Keratinocyte (primary cell): ENCODE data around the gene CHN2. TPM values are rescaled to one million over a fixed set of nuclear protein-coding genes. Genes with fewer than 3 reads are reported as not detected.

Source experiments
- DNase-seq: peaks from one replicate; pipeline ENCODE4 v3.0.0-alpha.2; 2011; ENCODE audit warnings: low read depth, missing footprints, low spot score
- FAIRE-seq: peaks from 2 replicates; lab custom pipeline; 2011; peaks lifted over from hg19 to GRCh38; lab: Jason Lieb, UNC
- H2AFZ ChIP-seq: 2 replicates; pipeline ENCODE4 v1.6.0; 2012; ENCODE audit warnings: low read length, control low read depth, inconsistent platforms; ENCODE audit not compliant: control insufficient read depth
- H3K27ac ChIP-seq: 2 replicates; pipeline ENCODE4 v1.5.1; 2011; ENCODE audit warnings: low read length; ENCODE audit not compliant: control insufficient read depth, insufficient read depth
- H3K27me3 ChIP-seq: 3 replicates; pipeline ENCODE4 v1.6.0; 2011; ENCODE audit warnings: low read length; ENCODE audit not compliant: control insufficient read depth, insufficient read depth; ENCODE audit errors: extremely low read depth
- H3K36me3 ChIP-seq, 2 experiments: 2 replicates in 1 of 2; 3 replicates in 1 of 2; pipeline ENCODE4 v1.5.1; 2011; ENCODE audit warnings: low read length in 2 of 2, mild to moderate bottlenecking in 1 of 2; ENCODE audit not compliant: control insufficient read depth in 2 of 2, insufficient read depth in 2 of 2; ENCODE audit errors: extremely low read depth in 1 of 2
- H3K4me1 ChIP-seq: 3 replicates; pipeline ENCODE4 v1.5.1; 2011; ENCODE audit warnings: low read length; ENCODE audit not compliant: control insufficient read depth, insufficient read depth; ENCODE audit errors: extremely low read depth
- H3K4me2 ChIP-seq: 3 replicates; pipeline ENCODE4 v1.6.0; 2011; ENCODE audit warnings: low read depth, low read length; ENCODE audit not compliant: control insufficient read depth, insufficient read depth; ENCODE audit errors: extremely low read depth
- H3K4me3 ChIP-seq, 3 experiments: fragments of 200-600 bp in 1 of 3; sonication (generic) in 1 of 3; 2 replicates in 2 of 3; 3 replicates in 1 of 3; pipeline ENCODE4 v1.5.1; 2011 to 2016; ENCODE audit warnings: low read length in 3 of 3, mild to moderate bottlenecking in 3 of 3, control low read depth in 2 of 3, inconsistent platforms in 1 of 3, low read depth in 1 of 3, mixed read lengths in 1 of 3, mixed run types in 1 of 3, moderate library complexity in 1 of 3; ENCODE audit not compliant: control insufficient read depth in 2 of 3, insufficient read depth in 2 of 3; ENCODE audit errors: extremely low read depth in 1 of 3
- H3K79me2 ChIP-seq: 2 replicates; pipeline ENCODE4 v1.6.0; 2012; ENCODE audit warnings: low read length; ENCODE audit not compliant: control insufficient read depth, insufficient read depth
- H3K9ac ChIP-seq: 3 replicates; pipeline ENCODE4 v1.6.0; 2011; ENCODE audit warnings: low read length; ENCODE audit not compliant: control insufficient read depth, insufficient read depth; ENCODE audit errors: extremely low read depth
- H3K9me1 ChIP-seq: 3 replicates; pipeline ENCODE4 v1.6.0; 2011; ENCODE audit warnings: low read length; ENCODE audit not compliant: control insufficient read depth, insufficient read depth; ENCODE audit errors: extremely low read depth
- H3K9me3 ChIP-seq: 2 replicates; pipeline ENCODE4 v1.5.1; 2012; ENCODE audit warnings: low read depth, low read length; ENCODE audit not compliant: control insufficient read depth
- H4K20me1 ChIP-seq: 3 replicates; pipeline ENCODE4 v1.6.0; 2011; ENCODE audit warnings: low read length; ENCODE audit not compliant: control insufficient read depth, insufficient read depth; ENCODE audit errors: extremely low read depth
- EZH2 ChIP-seq: IDR thresholded peaks from one replicate; pipeline ENCODE4 v1.6.1; 2012; ENCODE audit warnings: inconsistent platforms, mild to moderate bottlenecking, low read length, moderate library complexity
- dilution Hi-C: fragments of 300-500 bp; cut with MboI; formaldehyde crosslinking; loops from one replicate; pipeline ENCODE4 v1.7.0; 2020; ENCODE audit warnings: low sequenced_read_pairs; ENCODE audit not compliant: extremely low pct_ligation_motif_present
- polyA plus RNA-seq, 5 experiments: library from polyadenylated mRNA; depleted of rRNA in 3 of 5; stranded (reverse) in 3 of 5; stranded (forward) in 1 of 5; unstranded in 1 of 5; fragments of >200 nt; gene quantifications; 1 replicate in 1 of 5; 2 replicates in 3 of 5; 3 replicates in 1 of 5; pipeline versions ENCODE4 v1.2.1 to v1.2.3, GENCODE V29; 2011 to 2012; ENCODE audit warnings: missing spikeins in 2 of 5, low read depth in 1 of 5, low replicate concordance in 1 of 5
- TF ChIP-seq, protein P1 (sequence below), 3 experiments: IDR thresholded peaks in 1 of 3; conservative IDR thresholded peaks in 1 of 3; optimal IDR thresholded peaks in 1 of 3; 2 replicates in 2 of 3; 3 replicates in 1 of 3; pipeline versions ENCODE3 to v1.5.1; 2011; ENCODE audit warnings: low read length in 3 of 3, mild to moderate bottlenecking in 3 of 3, moderate library complexity in 2 of 3, control low read depth in 1 of 3, inconsistent platforms in 1 of 3; ENCODE audit not compliant: insufficient read depth in 2 of 3; ENCODE audit errors: extremely low read depth in 1 of 3

The CHN2 gene
- polyA plus RNA-seq, 1 donor (not counting 4 experiments of a cell fraction or from before 2014, with no cell fraction given) = 1.8 TPM

DNA sequence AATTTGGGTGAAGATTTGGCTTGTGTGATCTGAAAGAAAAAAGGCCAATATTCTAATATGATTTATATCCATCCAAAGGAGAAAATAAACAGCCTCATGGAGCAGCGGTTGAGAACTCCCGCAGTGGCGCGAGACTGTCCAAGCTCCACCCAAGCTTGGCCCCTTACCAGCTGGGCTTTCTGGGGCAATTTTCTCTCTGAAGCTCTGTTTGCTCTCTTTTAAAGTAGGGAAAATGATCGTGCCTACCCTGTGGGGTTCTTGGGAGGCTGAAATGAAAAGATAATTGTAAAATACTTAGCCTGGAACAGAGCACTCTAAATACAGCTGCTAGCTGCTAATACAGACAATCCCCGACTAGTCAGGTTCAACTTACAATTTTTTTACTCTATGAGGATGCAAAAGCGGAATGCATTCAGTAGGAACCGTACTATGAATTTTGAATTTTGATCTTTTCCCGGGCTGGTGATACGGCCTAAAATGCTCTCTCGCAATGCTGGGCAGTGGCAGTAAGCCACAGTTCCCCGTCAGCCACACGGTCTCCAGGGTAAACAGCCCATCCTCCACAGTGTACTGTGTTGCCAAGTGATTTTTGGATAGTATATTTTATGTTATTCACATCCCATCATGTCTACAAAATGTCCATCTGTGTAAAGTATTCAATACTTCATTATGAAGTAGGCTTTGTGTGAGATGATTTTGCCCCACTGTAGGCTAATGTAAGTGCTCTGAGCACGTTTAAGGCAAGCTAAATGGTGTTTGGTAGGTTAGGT lies 137.7 kb downstream of the CHN2 start:
- H3K9me3 ChIP-seq = no peaks in the 10 kb centered on the region
- dilution Hi-C loops = no loop called here
- no peak overlapping the region for H2AFZ ChIP-seq
- TF ChIP-seq EZH2 = no peak
- TF ChIP-seq, protein P1, sequence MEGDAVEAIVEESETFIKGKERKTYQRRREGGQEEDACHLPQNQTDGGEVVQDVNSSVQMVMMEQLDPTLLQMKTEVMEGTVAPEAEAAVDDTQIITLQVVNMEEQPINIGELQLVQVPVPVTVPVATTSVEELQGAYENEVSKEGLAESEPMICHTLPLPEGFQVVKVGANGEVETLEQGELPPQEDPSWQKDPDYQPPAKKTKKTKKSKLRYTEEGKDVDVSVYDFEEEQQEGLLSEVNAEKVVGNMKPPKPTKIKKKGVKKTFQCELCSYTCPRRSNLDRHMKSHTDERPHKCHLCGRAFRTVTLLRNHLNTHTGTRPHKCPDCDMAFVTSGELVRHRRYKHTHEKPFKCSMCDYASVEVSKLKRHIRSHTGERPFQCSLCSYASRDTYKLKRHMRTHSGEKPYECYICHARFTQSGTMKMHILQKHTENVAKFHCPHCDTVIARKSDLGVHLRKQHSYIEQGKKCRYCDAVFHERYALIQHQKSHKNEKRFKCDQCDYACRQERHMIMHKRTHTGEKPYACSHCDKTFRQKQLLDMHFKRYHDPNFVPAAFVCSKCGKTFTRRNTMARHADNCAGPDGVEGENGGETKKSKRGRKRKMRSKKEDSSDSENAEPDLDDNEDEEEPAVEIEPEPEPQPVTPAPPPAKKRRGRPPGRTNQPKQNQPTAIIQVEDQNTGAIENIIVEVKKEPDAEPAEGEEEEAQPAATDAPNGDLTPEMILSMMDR (optimal IDR thresholded peaks at IDR 0.05 in 1 of 3, IDR thresholded peaks at IDR 0.05 in 1 of 3, conservative IDR thresholded peaks at IDR 0.05 in 1 of 3; ENCODE audit: extremely low read depth in 1 of 3, insufficient read depth in 2 of 3, low read length in 3 of 3) = no peak
- H3K36me3 ChIP-seq = no peaks in the 10 kb centered on the region
- no peaks in the 10 kb centered on the region for H3K79me2 ChIP-seq
- no peak overlapping the region for H3K4me2 ChIP-seq
- no peak overlapping the region for H3K4me3 ChIP-seq
- H3K27me3 ChIP-seq = no peaks in the 10 kb centered on the region
- no peaks in the 10 kb centered on the region for H3K9me1 ChIP-seq
- H4K20me1 ChIP-seq = no peaks in the 10 kb centered on the region
- peaks cover 8% of the 10 kb centered on the region for H3K4me1 ChIP-seq
- H3K27ac ChIP-seq = no peak overlapping the region
- DNase-seq = no peak
- FAIRE-seq = no peak
- H3K9ac ChIP-seq = no peak overlapping the region

DNA sequence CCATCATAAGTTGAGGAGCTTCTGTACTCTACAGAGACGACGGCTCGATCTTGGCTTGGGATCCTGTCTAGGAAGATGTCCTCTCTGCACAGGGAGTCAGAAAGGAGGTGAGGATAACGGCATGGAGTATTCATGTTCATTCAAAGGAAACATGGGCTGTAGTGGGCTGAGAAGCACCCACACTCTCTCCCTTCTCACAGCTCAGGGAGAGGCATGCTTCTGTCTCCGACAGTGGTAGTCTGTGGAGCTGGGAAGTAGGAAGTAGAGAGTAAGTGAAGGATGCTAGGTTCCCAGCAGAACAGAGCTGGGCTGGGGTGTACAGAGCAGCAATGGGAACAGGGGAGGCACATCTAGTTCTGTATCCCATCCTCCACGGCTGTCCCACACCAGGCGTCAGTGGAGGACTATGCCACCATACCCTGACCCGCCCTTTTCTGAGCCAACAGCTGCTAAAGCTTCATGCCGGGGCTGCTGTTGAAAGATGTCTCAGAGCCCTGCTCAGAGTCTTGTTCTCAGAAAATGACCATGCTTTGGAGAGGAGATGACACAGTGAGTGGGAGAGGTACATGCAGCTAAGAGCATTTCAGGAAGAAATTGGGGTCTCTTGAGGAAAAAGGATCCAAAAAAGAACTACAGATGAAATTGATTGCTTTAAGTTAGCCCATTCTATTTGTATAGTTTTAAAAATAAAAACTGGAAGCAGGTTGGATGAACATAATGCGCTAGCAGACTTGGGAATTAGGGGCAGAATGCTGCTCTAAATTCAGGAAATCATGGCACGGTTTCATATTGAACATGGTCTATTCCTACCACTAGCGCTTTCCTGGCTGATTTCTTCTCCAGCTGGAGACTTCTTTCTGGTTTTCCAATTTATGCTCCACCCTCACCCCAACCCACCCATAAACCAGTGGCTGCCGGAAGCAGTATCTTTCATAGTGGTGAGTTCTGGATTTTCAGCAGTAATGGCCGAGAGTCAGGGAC lies 138.6 kb downstream of the CHN2 start:
- Histone ChIP-seq H2AFZ (no peak overlapping the region), H3K4me3 (no peak overlapping the region), H4K20me1 (no peaks in the 10 kb centered on the region), H3K79me2 (no peaks in the 10 kb centered on the region), H3K27ac (no peak overlapping the region), H3K27me3 (no peaks in the 10 kb centered on the region), H3K9ac (no peak overlapping the region), H3K4me1 (peaks cover 8% of the 10 kb centered on the region), H3K9me1 (no peaks in the 10 kb centered on the region), H3K4me2 (no peak overlapping the region), H3K36me3 (no peaks in the 10 kb centered on the region), H3K9me3 (no peaks in the 10 kb centered on the region)
- DNase-seq (no peak), FAIRE-seq (no peak)
- dilution Hi-C loops = no loop called here
- TF ChIP-seq EZH2 = no peak
- TF ChIP-seq, protein P1 (optimal IDR thresholded peaks at IDR 0.05 in 1 of 3, IDR thresholded peaks at IDR 0.05 in 1 of 3, conservative IDR thresholded peaks at IDR 0.05 in 1 of 3; ENCODE audit: extremely low read depth in 1 of 3, insufficient read depth in 2 of 3, low read length in 3 of 3) = no peak
